WTC11 (cell line): Measurements from ENCODE around the gene KNTC1. TPM values are rescaled to one million over a fixed set of nuclear protein-coding genes. Genes with fewer than 3 reads are reported as not detected.

ENCODE experiments used
- ATAC-seq: fragments of 200-7000 bp; cut with Tn5 transposase; 2 replicates; pipeline ENCODE4 v1.10.0; 2021; ENCODE audit warnings: mild to moderate bottlenecking, moderate library complexity
- CTCF ChIA-PET: fragments of 300-600 bp; sonication (Branson Sonifier 250); formaldehyde crosslinking; loops from one replicate; lab custom pipeline; 2021; ENCODE audit warnings: antibody characterized with exemption; lab: Charles Lee
- POLR2A ChIA-PET: fragments of 350-600 bp; sonication (Branson Sonifier 250); formaldehyde crosslinking; loops from one replicate; lab custom pipeline; 2021; ENCODE audit warnings: antibody characterized with exemption; lab: Charles Lee
- DNase-seq: peaks from one replicate; pipeline ENCODE4 v3.0.0; 2021; ENCODE audit warnings: low spot score
- H3K27ac Mint-ChIP-seq: 2 replicates; pipeline ENCODE4 v1.8.0; 2021; ENCODE audit warnings: mixed read lengths
- H3K27me3 Mint-ChIP-seq: 2 replicates; pipeline ENCODE4 v1.8.0; 2021; ENCODE audit warnings: low read depth, mild to moderate bottlenecking, moderate library complexity, mixed read lengths
- H3K36me3 Mint-ChIP-seq: 2 replicates; pipeline ENCODE4 v1.8.0; 2021; ENCODE audit warnings: mixed read lengths
- H3K4me1 Mint-ChIP-seq: 2 replicates; pipeline ENCODE4 v1.8.0; 2022; ENCODE audit warnings: mixed read lengths
- H3K4me3 Mint-ChIP-seq: 2 replicates; pipeline ENCODE4 v1.8.0; 2021; ENCODE audit warnings: mild to moderate bottlenecking, moderate library complexity, mixed read lengths
- H3K9me3 Mint-ChIP-seq: 2 replicates; pipeline ENCODE4 v1.8.0; 2021; ENCODE audit warnings: mixed read lengths
- AFF4 ChIP-seq: sonication (generic); formaldehyde crosslinking; IDR thresholded peaks from 2 replicates; pipeline ENCODE4 v1.8.1; 2023; ENCODE audit warnings: mild to moderate bottlenecking, missing genetic modification reagents, borderline replicate concordance
- ATF1 ChIP-seq: sonication (generic); formaldehyde crosslinking; IDR thresholded peaks from 2 replicates; pipeline ENCODE4 v1.8.1; 2023; ENCODE audit warnings: mild to moderate bottlenecking, moderate library complexity, missing genetic modification reagents
- CREB1 ChIP-seq: sonication (generic); formaldehyde crosslinking; IDR thresholded peaks from 2 replicates; pipeline ENCODE4 v1.8.0; 2023; ENCODE audit warnings: mild to moderate bottlenecking, missing genetic modification reagents
- CREM ChIP-seq: sonication (generic); formaldehyde crosslinking; IDR thresholded peaks from 2 replicates; pipeline ENCODE4 v1.8.1; 2022; ENCODE audit warnings: mild to moderate bottlenecking, missing genetic modification reagents, moderate library complexity
- E2F1 ChIP-seq: sonication (generic); formaldehyde crosslinking; IDR thresholded peaks from 2 replicates; pipeline ENCODE4 v1.8.0; 2022; ENCODE audit warnings: mild to moderate bottlenecking, missing genetic modification reagents
- FOXP1 ChIP-seq: sonication (generic); formaldehyde crosslinking; IDR thresholded peaks from 2 replicates; pipeline ENCODE4 v1.8.0; 2022; ENCODE audit warnings: missing genetic modification reagents, mild to moderate bottlenecking, moderate library complexity, borderline replicate concordance
- GRHL2 ChIP-seq: fragments of 250-450 bp; sonication (Bioruptor Pico); IDR thresholded peaks from 2 replicates; pipeline ENCODE4 v1.8.0; 2022; ENCODE audit warnings: mild to moderate bottlenecking, moderate library complexity; ENCODE audit not compliant: insufficient replicate concordance, severe bottlenecking
- GTF2I ChIP-seq: fragments of 250-450 bp; sonication (Bioruptor Pico); conservative IDR thresholded peaks from 2 replicates; pipeline ENCODE4 v1.4.0; 2021; ENCODE audit warnings: mild to moderate bottlenecking
- KAT7 ChIP-seq: sonication (generic); formaldehyde crosslinking; IDR thresholded peaks from 2 replicates; pipeline ENCODE4 v1.8.1; 2023; ENCODE audit warnings: missing genetic modification reagents, mild to moderate bottlenecking, borderline replicate concordance
- MLX ChIP-seq: sonication (generic); formaldehyde crosslinking; IDR thresholded peaks from 2 replicates; pipeline ENCODE4 v1.8.1; 2023; ENCODE audit warnings: mild to moderate bottlenecking, missing genetic modification reagents, moderate library complexity
- NFE2L1 ChIP-seq: sonication (generic); formaldehyde crosslinking; IDR thresholded peaks from 2 replicates; pipeline ENCODE4 v1.8.1; 2023; ENCODE audit warnings: missing genetic modification reagents
- PRRX2 ChIP-seq: fragments of 250-450 bp; sonication (Bioruptor Pico); IDR thresholded peaks from 2 replicates; pipeline ENCODE4 v1.8.0; 2021; ENCODE audit warnings: mild to moderate bottlenecking
- RELA ChIP-seq: sonication (generic); formaldehyde crosslinking; IDR thresholded peaks from 2 replicates; pipeline ENCODE4 v1.8.1; 2022; ENCODE audit warnings: missing genetic modification reagents, mild to moderate bottlenecking, borderline replicate concordance
- RORB ChIP-seq: fragments of 250-450 bp; sonication (Bioruptor Pico); IDR thresholded peaks from 2 replicates; pipeline ENCODE4 v1.9.0; 2021; ENCODE audit warnings: mild to moderate bottlenecking
- SMAD3 ChIP-seq: sonication (generic); formaldehyde crosslinking; IDR thresholded peaks from 2 replicates; pipeline ENCODE4 v1.8.0; 2022; ENCODE audit warnings: missing genetic modification reagents, mild to moderate bottlenecking, borderline replicate concordance
- TEAD1 ChIP-seq: sonication (generic); formaldehyde crosslinking; IDR thresholded peaks from 2 replicates; pipeline ENCODE4 v1.8.0; 2022; ENCODE audit warnings: mild to moderate bottlenecking, missing genetic modification reagents
- ZNF121 ChIP-seq: sonication (generic); formaldehyde crosslinking; IDR thresholded peaks from 2 replicates; pipeline ENCODE4 v1.8.0; 2023; ENCODE audit warnings: missing genetic modification reagents
- ZNF138 ChIP-seq: sonication (generic); formaldehyde crosslinking; conservative IDR thresholded peaks from 2 replicates; pipeline ENCODE4 v1.8.1; 2022; ENCODE audit warnings: mild to moderate bottlenecking, moderate library complexity, missing genetic modification reagents
- ZNF232 ChIP-seq: sonication (generic); formaldehyde crosslinking; IDR thresholded peaks from 2 replicates; pipeline ENCODE4 v1.8.0; 2022; ENCODE audit warnings: mild to moderate bottlenecking, missing genetic modification reagents
- ZNF396 ChIP-seq: fragments of 250-450 bp; sonication (Bioruptor Pico); IDR thresholded peaks from 2 replicates; pipeline ENCODE4 v1.8.0; 2021; ENCODE audit warnings: mild to moderate bottlenecking, moderate library complexity, borderline replicate concordance
- ZNF532 ChIP-seq: fragments of 250-450 bp; sonication (Bioruptor Pico); IDR thresholded peaks from 2 replicates; pipeline ENCODE4 v1.9.0; 2021; ENCODE audit warnings: mild to moderate bottlenecking, borderline replicate concordance
- total RNA-seq: library from RNA; stranded (reverse); gene quantifications from 3 replicates; pipeline ENCODE4 v1.2.3, GENCODE V29; 2021

The KNTC1 gene
- total RNA-seq, 1 experiment from 2014 or later: 85.1 TPM

DNA sequence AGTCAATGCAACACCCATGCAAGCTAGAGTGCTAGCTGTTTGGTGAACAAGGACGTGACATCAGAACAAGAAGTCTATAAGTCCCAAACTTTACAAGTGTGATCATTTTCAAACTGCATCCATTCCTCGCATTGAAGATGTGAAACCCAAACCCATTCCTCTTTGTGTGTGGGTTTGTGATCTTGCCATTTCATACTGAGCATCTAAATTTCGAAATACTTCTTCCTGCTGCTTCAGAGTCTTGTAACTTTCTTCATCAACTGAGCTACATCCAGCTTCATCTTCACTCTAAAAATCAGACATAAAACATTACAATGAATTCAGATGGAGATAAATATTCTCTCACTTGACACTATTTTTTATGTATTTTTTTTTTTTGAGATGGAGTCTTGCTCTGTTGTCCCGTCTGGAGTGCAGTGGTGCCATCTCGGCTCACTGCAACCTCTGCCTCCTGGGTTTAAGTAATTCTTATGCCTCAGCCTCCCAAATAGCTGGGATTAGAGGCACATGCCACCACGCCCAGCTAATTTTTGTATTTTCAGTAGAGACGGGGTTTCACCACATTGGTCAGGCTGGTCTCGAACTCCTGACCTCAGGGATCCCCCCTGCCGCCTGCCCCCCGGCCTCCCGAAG is 21.5 kb upstream of the KNTC1 start:
- Mint-ChIP-seq H3K36me3 (peaks cover 64% of the 10 kb centered on the region), H3K4me1 (peaks cover 10% of the 10 kb centered on the region), H3K27ac (no peak overlapping the region), H3K4me3 (no peak overlapping the region), H3K27me3 (no peaks in the 10 kb centered on the region), H3K9me3 (no peaks in the 10 kb centered on the region)
- POLR2A ChIA-PET: interaction anchor here (0.5 to 1.3 kb wide), 3 partner anchors 9 to 295 kb away, joined by 3 to 5 read pairs (median 3); partner anchors contain the start of genes KNTC1 and RSRC2
- DNase-seq (no peak), ATAC-seq (no peak)
- TF ChIP-seq ZNF138 (CRISPR knock-in tag) (no peak), E2F1 (CRISPR knock-in tag) (no peak), GRHL2 (CRISPR knock-in tag) (no peak), ZNF121 (CRISPR knock-in tag) (peak; percentile 71; the same call in 1 of the 2 replicates), CREM (no peak)
- CTCF ChIA-PET: no interaction called here

- no peaks in the 10 kb centered on the region for H3K9me3 Mint-ChIP-seq
- H3K4me1 Mint-ChIP-seq: peaks cover 5% of the 10 kb centered on the region; the same call in 1 of the 2 replicates
- ChIA-PET POLR2A (no interaction called here), CTCF (no interaction called here)
- DNase-seq (no peak), ATAC-seq (no peak)
- no peaks in the 10 kb centered on the region for H3K27me3 Mint-ChIP-seq
- H3K4me3 Mint-ChIP-seq: no peak overlapping the region
- no peak for TF ChIP-seq AFF4 (CRISPR knock-in tag)
- TF ChIP-seq RELA: no peak
- TF ChIP-seq ZNF232 (CRISPR knock-in tag): no peak
- no peak for TF ChIP-seq MLX (CRISPR knock-in tag)
- TF ChIP-seq KAT7 (CRISPR knock-in tag): no peak
- no peak for TF ChIP-seq ZNF138 (CRISPR knock-in tag)
- no peak for TF ChIP-seq FOXP1
- no peak for TF ChIP-seq ATF1 (CRISPR knock-in tag)
- no peak for TF ChIP-seq GTF2I
- TF ChIP-seq NFE2L1 (CRISPR knock-in tag): no peak
- TF ChIP-seq CREB1 (CRISPR knock-in tag): no peak
- H3K27ac Mint-ChIP-seq: peak overlapping the region; percentile 21; the same call in 1 of the 2 replicates
- peaks cover 73% of the 10 kb centered on the region for H3K36me3 Mint-ChIP-seq
Measured at GRCh38 chr12:122506393-122506938, 20.6 kb upstream of the KNTC1 start.

DNA sequence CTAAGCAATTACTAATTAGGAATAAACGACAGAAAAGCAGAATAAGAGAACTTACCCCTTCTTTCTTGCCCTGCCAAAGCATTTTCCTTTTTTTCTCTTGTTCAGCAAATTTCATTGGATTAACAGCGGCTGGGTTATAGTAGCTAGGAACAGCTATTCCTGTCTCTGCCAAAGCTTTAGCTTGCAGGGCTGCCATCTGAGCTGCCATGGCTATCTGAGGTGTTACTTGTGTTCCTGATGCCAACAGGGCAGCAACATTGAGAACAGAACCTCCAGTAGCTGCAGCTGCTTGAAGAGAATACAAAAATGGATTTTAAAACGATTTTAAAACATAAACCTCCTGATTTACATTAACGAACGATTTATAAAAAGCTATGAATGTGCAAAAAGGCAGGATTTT is 18.9 kb upstream of the KNTC1 start:
- no peak overlapping the region for H3K4me3 Mint-ChIP-seq
- no peaks in the 10 kb centered on the region for H3K9me3 Mint-ChIP-seq
- H3K36me3 Mint-ChIP-seq: peaks cover 86% of the 10 kb centered on the region
- no peaks in the 10 kb centered on the region for H3K27me3 Mint-ChIP-seq
- 0 out of 2 replicates have a peak overlapping the region, but pooled peaks have one; percentile 36 for H3K27ac Mint-ChIP-seq
- no peak for ATAC-seq
- H3K4me1 Mint-ChIP-seq: no peaks in the 10 kb centered on the region
- ChIA-PET POLR2A (no interaction called here), CTCF (no interaction called here)
- no peak for DNase-seq
- TF ChIP-seq ZNF396 (CRISPR knock-in tag): no peak
- no peak for TF ChIP-seq RORB (CRISPR knock-in tag)
- TF ChIP-seq PRRX2 (CRISPR knock-in tag): no peak
- no peak for TF ChIP-seq SMAD3 (CRISPR knock-in tag)
- TF ChIP-seq TEAD1 (CRISPR knock-in tag): no peak
- no peak for TF ChIP-seq RELA
- TF ChIP-seq ZNF532 (CRISPR knock-in tag): no peak
